Body of pancreas (tissue), 4 donors: ENCODE measurements around the gene NFIC. TPM values are rescaled to one million over a fixed set of nuclear protein-coding genes. Genes with fewer than 3 reads are reported as not detected.

ENCODE experiments used
- ATAC-seq: fragments of 150-250 bp; one replicate; pipeline ENCODE4 v1.9.1; 2016
- DNase-seq, 4 donors: peaks; one replicate each; pipeline ENCODE4 v3.0.0-alpha.2; 2019
- H3K27ac ChIP-seq, 4 donors: fragments of 200-600 bp; sonication (generic); 1 replicate in 3 of 4; 2 replicates in 1 of 4; pipeline versions ENCODE4 v1.5.1 to v1.6.1; 2016 to 2019; ENCODE audit warnings: mild to moderate bottlenecking in 1 of 4, mixed read lengths in 1 of 4, moderate library complexity in 1 of 4
- H3K27me3 ChIP-seq, 2 donors: fragments of 200-600 bp; sonication (generic); one replicate each; pipeline ENCODE4 v1.6.0; 2016; ENCODE audit warnings: mild to moderate bottlenecking in 1 of 2
- H3K36me3 ChIP-seq, 2 donors: fragments of 200-600 bp; sonication (generic); replicated peaks in 1 of 2; 2 replicates each; pipeline ENCODE4 v1.5.1; 2016; ENCODE audit warnings: low read depth in 2 of 2; ENCODE audit not compliant: insufficient read depth in 1 of 2
- H3K4me1 ChIP-seq: fragments of 200-600 bp; sonication (generic); one replicate; pipeline ENCODE4 v1.6.0; 2016
- H3K4me3 ChIP-seq, 2 donors: fragments of 200-600 bp; sonication (generic); 1 replicate in 1 of 2; 2 replicates in 1 of 2; pipeline ENCODE4 v1.5.1; 2016 to 2019
- H3K9me3 ChIP-seq, 3 donors: fragments of 200-600 bp; sonication (generic); 1 replicate in 2 of 3; 2 replicates in 1 of 3; pipeline ENCODE4 v1.5.1; 2016
- CTCF ChIP-seq, 7 experiments: fragments of 450-650 bp in 4 of 7; fragments of 200-600 bp in 3 of 7; sonication (generic) in 3 of 7; IDR thresholded peaks; one replicate each; pipeline ENCODE4 v1.5.1; 2016 to 2019; ENCODE audit warnings: antibody characterized with exemption in 7 of 7
- POLR2A ChIP-seq, 3 donors: fragments of 450-650 bp; IDR thresholded peaks; one replicate each; pipeline ENCODE4 v1.6.1; 2016; ENCODE audit warnings: antibody characterized with exemption in 3 of 3, mild to moderate bottlenecking in 2 of 3
- WGBS, 2 donors: methylation state at CpG; one replicate each; pipeline ENCODE4 v1.1.5; 2017; 5-methylcytosine and 5-hydroxymethylcytosine counted together
- intact Hi-C: fragments of 100-400 bp; cut with DNase I; formaldehyde crosslinking; loops from one replicate; pipeline ENCODE4 v1.15.1; 2023
- total RNA-seq, 2 donors: library from RNA; depleted of rRNA; stranded (reverse); fragments of >200 nt; gene quantifications; one replicate each; pipeline ENCODE4 v1.1.0, GENCODE V29; 2016

NFIC gene
- total RNA-seq, 2 donors from 2014 or later: 178 to 186 TPM

GRCh38 chr19:3351702-3352447 lies 14.5 kb upstream of the NFIC start:
- H3K27ac ChIP-seq: no peak overlapping the region
- no peak for DNase-seq
- no peak overlapping the region for H3K4me3 ChIP-seq
- no peaks in the 10 kb centered on the region for H3K9me3 ChIP-seq
- ATAC-seq: no peak
- H3K36me3 ChIP-seq: no peaks in the 10 kb centered on the region
- H3K4me1 ChIP-seq: peaks cover 43% of the 10 kb centered on the region
- 74 to 95% methylated on average over 8 of the region's 8 CpGs for WGBS, 2 donors
- intact Hi-C loops: no loop called here
- no peaks in the 10 kb centered on the region for H3K27me3 ChIP-seq
- no peak for TF ChIP-seq CTCF (IDR thresholded peaks at IDR 0.05)
- no peak for TF ChIP-seq POLR2A (IDR thresholded peaks at IDR 0.05)

- no peaks in the 10 kb centered on the region for H3K36me3 ChIP-seq
- no peak overlapping the region for H3K4me3 ChIP-seq
- H3K4me1 ChIP-seq: peaks cover 35% of the 10 kb centered on the region
- no peaks in the 10 kb centered on the region for H3K9me3 ChIP-seq
- no peak overlapping the region for H3K27ac ChIP-seq
- no peak for TF ChIP-seq POLR2A (IDR thresholded peaks at IDR 0.05)
- TF ChIP-seq CTCF (IDR thresholded peaks at IDR 0.05): no peak
- WGBS, 2 donors: 46 to 64% methylated on average over 5 of the region's 5 CpGs
- DNase-seq: no peak
- intact Hi-C loops: no loop called here
- H3K27me3 ChIP-seq: no peaks in the 10 kb centered on the region
- ATAC-seq: no peak
Observed at GRCh38 chr19:3353493-3353892, 12.9 kb upstream of the NFIC start.

GRCh38 chr19:3356805-3357204 lies 9.6 kb upstream of the NFIC start:
- TF ChIP-seq POLR2A (IDR thresholded peaks at IDR 0.05) (no peak), CTCF (IDR thresholded peaks at IDR 0.05) (no peak)
- Histone ChIP-seq H3K27ac (no peak overlapping the region), H3K9me3 (no peaks in the 10 kb centered on the region), H3K4me1 (peaks cover 22% of the 10 kb centered on the region), H3K36me3 (no peaks in the 10 kb centered on the region), H3K4me3 (no peak overlapping the region), H3K27me3 (no peaks in the 10 kb centered on the region)
- ATAC-seq: no peak
- DNase-seq: no peak
- intact Hi-C loops: no loop called here
- 79 to 92% methylated on average over 2 of the region's 2 CpGs for WGBS, 2 donors

GRCh38 chr19:3357271-3357991 lies 9.0 kb upstream of the NFIC start:
- intact Hi-C loops: no loop called here
- no peak for ATAC-seq
- peak overlapping the region; percentile 89 to 99 (median 98) for H3K27ac ChIP-seq
- DNase-seq: peak in 1 of 4 donors; percentile 24
- no peaks in the 10 kb centered on the region for H3K27me3 ChIP-seq
- H3K4me1 ChIP-seq: peaks cover 28% of the 10 kb centered on the region
- no peaks in the 10 kb centered on the region for H3K9me3 ChIP-seq
- H3K36me3 ChIP-seq: no peaks in the 10 kb centered on the region
- 54 to 76% methylated on average over 8 to 16 of the region's 16 CpGs for WGBS, 2 donors
- TF ChIP-seq CTCF (IDR thresholded peaks at IDR 0.05): no peak
- no peak for TF ChIP-seq POLR2A (IDR thresholded peaks at IDR 0.05)
- H3K4me3 ChIP-seq: no peak overlapping the region
